Endothelial cell of umbilical vein (primary cell): ENCODE data around the gene OSBPL10. TPM values are rescaled to one million over a fixed set of nuclear protein-coding genes. Genes with fewer than 3 reads are reported as not detected.
A peak's percentile ranks its signal among the peaks of the same experiment; 100 is the strongest.

Experiments
- BruUV-seq: library from RNA; stranded (reverse); fragments of 400-500 nt; replicated peaks from 2 replicates; lab custom pipeline; 2021; lab: Mats Ljungman, UMichigan
- CTCF ChIA-PET: fragments of 300-600, 350-600 bp; sonication (Branson Sonifier 250); formaldehyde crosslinking; loops from one replicate; lab custom pipeline; 2021; ENCODE audit warnings: antibody characterized with exemption, inconsistent platforms; lab: Charles Lee
- POLR2A ChIA-PET: fragments of 300-600, 350-600 bp; sonication (Branson Sonifier 250); formaldehyde crosslinking; loops from one replicate; lab custom pipeline; 2021; ENCODE audit warnings: antibody characterized with exemption, inconsistent platforms; lab: Charles Lee
- DNase-seq: peaks from one replicate; pipeline ENCODE4 v3.0.0-alpha.2; 2011; ENCODE audit warnings: low read depth, low spot score
- FAIRE-seq: peaks from 2 replicates; lab custom pipeline; 2011; peaks lifted over from hg19 to GRCh38; lab: Jason Lieb, UNC
- H2AFZ ChIP-seq: 2 replicates; pipeline ENCODE4 v1.6.0; 2012; ENCODE audit warnings: low read depth, low read length, control low read depth, inconsistent platforms
- H3K27ac ChIP-seq: 2 replicates; pipeline ENCODE4 v1.5.1; 2011; ENCODE audit warnings: low read depth, mild to moderate bottlenecking, control low read depth, low read length, moderate library complexity; ENCODE audit not compliant: insufficient read depth
- H3K27me3 ChIP-seq, 2 experiments: 2 replicates each; pipeline versions ENCODE4 v1.6.0 to v1.6.1; 2011; ENCODE audit warnings: low read length in 2 of 2, mixed read lengths in 1 of 2; ENCODE audit not compliant: control insufficient read depth in 2 of 2, insufficient read depth in 2 of 2
- H3K36me3 ChIP-seq, 2 experiments: 2 replicates in 1 of 2; 3 replicates in 1 of 2; pipeline ENCODE4 v1.5.1; 2011; ENCODE audit warnings: low read length in 2 of 2, mild to moderate bottlenecking in 1 of 2, moderate library complexity in 1 of 2; ENCODE audit not compliant: control insufficient read depth in 2 of 2, insufficient read depth in 2 of 2; ENCODE audit errors: extremely low read depth in 1 of 2
- H3K4me1 ChIP-seq: 3 replicates; pipeline ENCODE4 v1.5.1; 2011; ENCODE audit warnings: mild to moderate bottlenecking, low read length; ENCODE audit not compliant: control insufficient read depth, insufficient read depth; ENCODE audit errors: extremely low read depth
- H3K4me2 ChIP-seq: 2 replicates; pipeline ENCODE4 v1.6.1; 2011; ENCODE audit warnings: low read length, control low read depth, mixed read lengths; ENCODE audit not compliant: insufficient read depth
- H3K4me3 ChIP-seq, 3 experiments: fragments of 200-600 bp in 1 of 3; sonication (generic), shearing (Covaris generic) in 1 of 3; replicated peaks in 1 of 3; 2 replicates each; pipeline ENCODE4 v1.5.1; 2011 to 2016; ENCODE audit warnings: control low read depth in 3 of 3, low read length in 3 of 3, mild to moderate bottlenecking in 2 of 3, inconsistent platforms in 1 of 3, low read depth in 1 of 3, moderate library complexity in 1 of 3; ENCODE audit not compliant: insufficient read depth in 1 of 3
- H3K79me2 ChIP-seq: 2 replicates; pipeline ENCODE4 v1.6.0; 2012; ENCODE audit warnings: low read length, inconsistent platforms; ENCODE audit not compliant: control insufficient read depth, insufficient read depth
- H3K9ac ChIP-seq: replicated peaks from 2 replicates; pipeline ENCODE3; 2011; ENCODE audit warnings: low read length, control low read depth; ENCODE audit not compliant: insufficient read depth; ENCODE audit errors: extremely low read depth
- H3K9me1 ChIP-seq: replicated peaks from 3 replicates; pipeline ENCODE4 v1.6.0; 2011; ENCODE audit warnings: mild to moderate bottlenecking, low read length; ENCODE audit not compliant: control insufficient read depth, insufficient read depth; ENCODE audit errors: extremely low read depth
- H3K9me3 ChIP-seq: replicated peaks from 2 replicates; pipeline ENCODE4 v1.5.1; 2012; ENCODE audit warnings: low read length, inconsistent platforms; ENCODE audit not compliant: control insufficient read depth, insufficient read depth
- H4K20me1 ChIP-seq: replicated peaks from 2 replicates; pipeline ENCODE3; 2011; ENCODE audit warnings: mild to moderate bottlenecking, low read length; ENCODE audit not compliant: control insufficient read depth, insufficient read depth; ENCODE audit errors: extremely low read depth
- CTCF ChIP-seq, 2 donors: IDR thresholded peaks; 1 replicate in 1 of 2; 2 replicates in 1 of 2; pipeline ENCODE4 v1.5.1; 2011; ENCODE audit warnings: low read length in 2 of 2, mild to moderate bottlenecking in 2 of 2, moderate library complexity in 2 of 2, control low read depth in 1 of 2, inconsistent platforms in 1 of 2, low read depth in 1 of 2; ENCODE audit not compliant: insufficient read depth in 1 of 2; ENCODE audit errors: extremely low read depth in 1 of 2
- EZH2 ChIP-seq: IDR thresholded peaks from 2 replicates; pipeline ENCODE4 v1.6.1; 2012; ENCODE audit warnings: borderline replicate concordance, low read depth, mild to moderate bottlenecking, moderate library complexity, low read length, inconsistent platforms; ENCODE audit not compliant: severe bottlenecking
- FOS ChIP-seq: IDR thresholded peaks from 2 replicates; pipeline ENCODE4 v1.6.1; 2011; ENCODE audit warnings: mild to moderate bottlenecking, low read length, moderate library complexity, borderline replicate concordance; ENCODE audit not compliant: insufficient read depth
- GATA2 ChIP-seq: IDR thresholded peaks from 2 replicates; pipeline ENCODE4 v1.7.0; 2011; ENCODE audit warnings: low read depth, mild to moderate bottlenecking, moderate library complexity, mixed read lengths, low read length; ENCODE audit not compliant: insufficient read length, insufficient read depth
- JUN ChIP-seq: IDR thresholded peaks from 2 replicates; pipeline ENCODE4 v1.6.1; 2011; ENCODE audit warnings: borderline replicate concordance, low read depth; ENCODE audit not compliant: insufficient read length, insufficient read depth
- MYC ChIP-seq: IDR thresholded peaks from one replicate; pipeline ENCODE4 v1.6.1; 2011; ENCODE audit warnings: mild to moderate bottlenecking, low read depth, low read length
- POLR2A ChIP-seq: IDR thresholded peaks from 2 replicates; pipeline ENCODE4 v1.6.1; 2012; ENCODE audit warnings: low read depth, mild to moderate bottlenecking, control low read depth, low read length
- POLR2AphosphoS5 ChIP-seq: IDR thresholded peaks from 2 replicates; pipeline ENCODE4 v1.6.1; 2012; ENCODE audit warnings: low read depth, mild to moderate bottlenecking, control low read depth, low read length, moderate library complexity; ENCODE audit not compliant: insufficient read depth
- dilution Hi-C: fragments of 300-500 bp; cut with MboI; formaldehyde crosslinking; loops from one replicate; pipeline ENCODE4 v1.15.0; 2019; ENCODE audit warnings: low sequenced_read_pairs; ENCODE audit not compliant: extremely low pct_ligation_motif_present
- intact Hi-C: fragments of 100-400 bp; cut with micrococcal nuclease; formaldehyde crosslinking; loops from one replicate; pipeline ENCODE4 v1.10.0; 2022
- polyA plus RNA-seq, 4 experiments: library from polyadenylated mRNA; depleted of rRNA in 3 of 4; stranded (reverse) in 3 of 4; unstranded in 1 of 4; fragments of >200 nt; gene quantifications; 2 replicates each; pipeline versions ENCODE4 v1.2.1 to v1.2.3, GENCODE V29; 2011 to 2012; ENCODE audit warnings: missing spikeins in 1 of 4
- total RNA-seq: library from RNA; stranded (reverse); gene quantifications from 2 replicates; pipeline ENCODE4 v1.2.3, GENCODE V29; 2021
- TF ChIP-seq, protein P1 (sequence below): IDR thresholded peaks from 2 replicates; pipeline ENCODE4 v1.6.1; 2011; ENCODE audit not compliant: insufficient read depth, insufficient read length

Gene OSBPL10
- total and polyA plus RNA-seq, 2 donors (not counting 3 experiments of a cell fraction or from before 2014, with no cell fraction given): 10.8 to 47.6 TPM

DNA sequence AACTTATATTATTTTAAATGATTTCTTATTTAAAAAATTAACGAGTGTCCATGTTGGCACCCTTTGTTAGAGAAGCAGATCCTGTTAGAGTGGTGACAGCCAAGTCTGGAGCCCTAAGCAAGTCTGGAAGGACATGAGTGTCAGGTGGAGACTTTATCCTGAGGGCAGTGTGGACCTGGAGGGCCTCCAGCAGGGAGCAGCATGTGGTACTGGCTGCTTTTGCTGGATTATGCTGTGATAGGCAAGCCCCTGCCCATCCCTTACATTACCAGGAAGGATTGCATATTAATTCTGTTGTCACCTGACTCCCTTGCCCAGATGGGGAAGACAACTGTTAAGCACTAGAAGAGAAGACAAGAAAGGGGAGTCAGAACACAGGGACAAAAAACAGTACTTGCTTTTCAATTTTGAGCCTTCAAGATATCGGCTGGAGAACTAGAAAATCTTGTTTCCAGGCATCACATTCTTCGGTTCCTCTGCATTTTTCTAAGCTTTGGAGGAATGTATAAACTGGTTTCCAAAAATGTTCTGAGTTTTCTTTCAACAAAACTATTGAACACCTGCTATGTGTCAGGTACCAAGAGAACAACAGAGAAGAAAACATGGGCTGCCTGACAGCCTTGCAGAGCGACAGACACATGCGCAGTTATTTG, 23.2 kb upstream of the OSBPL10 start:
- Histone ChIP-seq H3K4me2 (no peak overlapping the region), H3K9me1 (no peaks in the 10 kb centered on the region), H3K9me3 (no peaks in the 10 kb centered on the region), H3K4me3 (no peak overlapping the region), H3K36me3 (no peaks in the 10 kb centered on the region), H3K27me3 (peaks cover 4 to 14% of the 10 kb centered on the region in 2 experiments), H2AFZ (no peak overlapping the region), H4K20me1 (no peaks in the 10 kb centered on the region), H3K79me2 (no peaks in the 10 kb centered on the region), H3K9ac (no peak overlapping the region), H3K27ac (no peak overlapping the region), H3K4me1 (no peaks in the 10 kb centered on the region)
- POLR2A ChIA-PET: no interaction called here
- intact Hi-C loops: no loop called here
- no peak for DNase-seq
- FAIRE-seq: peak; percentile 24
- dilution Hi-C loops: no loop called here
- no TSS peak for BruUV-seq
- CTCF ChIA-PET: no interaction called here
- TF ChIP-seq POLR2A (no peak), POLR2AphosphoS5 (no peak), JUN (no peak), MYC (no peak), CTCF (IDR thresholded peaks at IDR 0.05; ENCODE audit: extremely low read depth in 1 of 2, insufficient read depth in 1 of 2, low read depth in 1 of 2, low read length in 2 of 2) (no peak), EZH2 (no peak), FOS (no peak), GATA2 (no peak)
- TF ChIP-seq, protein P1, sequence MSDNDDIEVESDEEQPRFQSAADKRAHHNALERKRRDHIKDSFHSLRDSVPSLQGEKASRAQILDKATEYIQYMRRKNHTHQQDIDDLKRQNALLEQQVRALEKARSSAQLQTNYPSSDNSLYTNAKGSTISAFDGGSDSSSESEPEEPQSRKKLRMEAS: no peak
